CD4-positive, alpha-beta T cell treated with Interleukin-10 for 1 hour (primary cell): ENCODE measurements around the gene ZSCAN26.
A peak's percentile ranks its signal among the peaks of the same experiment; 100 is the strongest.

Experiments used
- DNase-seq: peaks from one replicate; pipeline ENCODE4 v3.0.0-alpha.2; 2020

The ZSCAN26 gene

DNA sequence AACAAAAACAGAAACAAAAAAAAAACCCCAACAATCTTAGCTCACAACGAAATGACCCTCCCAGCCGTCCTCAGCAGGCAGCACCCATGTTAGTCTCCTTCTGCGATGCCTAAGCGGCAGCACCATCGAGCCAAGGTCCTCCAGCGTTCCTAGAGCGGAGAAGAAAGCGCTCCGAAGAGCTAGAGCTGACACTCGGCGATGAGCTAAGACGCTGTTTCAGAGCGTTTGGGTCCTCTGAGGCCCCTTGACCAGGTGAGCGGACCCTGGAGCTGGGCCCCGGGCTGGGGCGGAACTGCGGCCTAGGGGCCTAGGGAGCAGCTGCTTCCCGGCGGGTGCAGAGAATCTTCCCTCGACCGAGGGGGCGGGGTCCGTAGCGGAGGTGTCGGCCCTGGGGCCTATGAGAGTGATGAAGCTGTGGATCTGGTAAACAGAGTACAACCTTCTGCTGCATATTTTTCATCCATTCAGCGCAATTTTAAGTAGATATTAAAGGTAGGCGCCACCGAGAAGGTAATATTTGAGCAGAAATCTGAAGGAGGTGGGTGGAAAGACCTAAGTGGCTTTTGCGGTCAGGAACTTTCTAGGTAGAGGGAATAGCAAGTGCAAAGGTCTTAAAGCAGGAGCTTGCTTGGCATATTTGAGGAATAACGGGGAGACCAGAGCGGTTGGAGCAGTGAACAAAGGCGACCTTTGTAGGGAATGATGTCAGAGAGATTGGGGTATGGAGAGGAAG lies at the start of gene ZSCAN26:
Gene ZSCAN26, plus strand, starts transcription at position 182 of the 733 bp plus-strand sequence. CDS start 4,777 bp downstream, outside the sequence.
- DNase-seq = peak; percentile 91

DNA sequence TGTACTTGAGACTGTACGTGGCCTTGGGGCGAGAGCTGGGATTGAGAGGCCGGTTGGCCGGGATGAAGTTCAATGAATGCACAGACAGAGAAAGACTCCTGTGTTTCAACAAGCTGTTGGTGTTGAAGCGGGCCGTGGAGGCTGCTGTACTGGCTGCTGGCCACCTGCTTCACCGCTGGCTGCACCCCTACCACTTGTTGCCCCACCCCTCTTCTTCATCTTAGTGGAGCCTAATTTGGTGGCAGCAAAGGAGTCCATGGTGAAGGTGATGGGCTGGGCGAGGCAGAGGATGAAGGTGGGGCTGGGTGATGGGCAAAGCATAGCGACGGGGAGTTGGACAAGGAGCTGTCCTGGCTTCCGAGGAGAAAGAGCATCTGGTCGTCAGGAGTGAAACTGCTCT lies 49.1 kb upstream of the ZSCAN26 start:
- no peak for DNase-seq

DNA sequence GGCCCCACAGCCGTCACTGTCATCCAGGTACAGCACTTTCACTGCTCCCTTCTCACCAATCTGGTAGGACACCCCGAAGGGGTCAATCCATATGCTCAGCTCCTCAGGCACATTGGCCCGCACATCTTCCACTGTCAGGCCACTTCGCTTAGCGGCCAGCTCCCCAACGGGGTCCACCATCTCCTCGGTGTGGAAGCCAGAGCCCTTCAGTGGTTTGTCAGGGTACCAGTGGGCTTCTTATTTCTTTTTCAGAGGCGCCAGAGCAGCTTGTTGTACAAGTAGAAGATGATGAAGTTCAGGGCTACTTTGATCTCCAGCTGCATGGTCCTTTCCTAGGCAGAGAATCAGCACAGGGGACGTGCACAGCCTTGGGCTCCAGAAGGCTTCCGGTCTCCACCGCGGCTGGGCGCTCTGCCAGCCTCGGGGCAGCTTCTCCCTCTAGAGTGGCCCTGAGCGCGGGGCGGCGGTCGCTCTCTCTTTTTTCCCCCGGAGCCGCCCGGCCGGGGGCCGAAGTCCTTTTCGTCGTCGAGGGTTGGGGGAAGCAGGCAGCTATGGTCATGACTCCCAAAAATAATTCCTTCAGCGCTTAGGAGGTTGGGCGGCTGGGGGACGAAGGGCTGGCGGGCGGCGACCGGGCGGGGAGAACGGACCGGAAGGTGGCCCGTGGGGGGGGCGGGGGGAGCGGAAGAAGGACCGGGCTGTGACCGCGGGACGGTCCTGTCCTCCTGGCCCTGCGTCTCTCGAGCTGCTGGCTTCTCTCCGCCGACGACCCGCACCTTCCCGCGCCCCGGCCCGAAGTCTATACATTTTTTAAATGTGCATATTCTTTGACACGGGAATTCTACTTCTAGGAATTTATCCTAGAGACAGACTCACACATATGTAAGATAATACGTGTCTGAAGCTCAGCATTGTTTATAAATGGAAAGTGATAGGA lies 48.4 kb upstream of the ZSCAN26 start:
- peak; percentile 27 for DNase-seq

DNA sequence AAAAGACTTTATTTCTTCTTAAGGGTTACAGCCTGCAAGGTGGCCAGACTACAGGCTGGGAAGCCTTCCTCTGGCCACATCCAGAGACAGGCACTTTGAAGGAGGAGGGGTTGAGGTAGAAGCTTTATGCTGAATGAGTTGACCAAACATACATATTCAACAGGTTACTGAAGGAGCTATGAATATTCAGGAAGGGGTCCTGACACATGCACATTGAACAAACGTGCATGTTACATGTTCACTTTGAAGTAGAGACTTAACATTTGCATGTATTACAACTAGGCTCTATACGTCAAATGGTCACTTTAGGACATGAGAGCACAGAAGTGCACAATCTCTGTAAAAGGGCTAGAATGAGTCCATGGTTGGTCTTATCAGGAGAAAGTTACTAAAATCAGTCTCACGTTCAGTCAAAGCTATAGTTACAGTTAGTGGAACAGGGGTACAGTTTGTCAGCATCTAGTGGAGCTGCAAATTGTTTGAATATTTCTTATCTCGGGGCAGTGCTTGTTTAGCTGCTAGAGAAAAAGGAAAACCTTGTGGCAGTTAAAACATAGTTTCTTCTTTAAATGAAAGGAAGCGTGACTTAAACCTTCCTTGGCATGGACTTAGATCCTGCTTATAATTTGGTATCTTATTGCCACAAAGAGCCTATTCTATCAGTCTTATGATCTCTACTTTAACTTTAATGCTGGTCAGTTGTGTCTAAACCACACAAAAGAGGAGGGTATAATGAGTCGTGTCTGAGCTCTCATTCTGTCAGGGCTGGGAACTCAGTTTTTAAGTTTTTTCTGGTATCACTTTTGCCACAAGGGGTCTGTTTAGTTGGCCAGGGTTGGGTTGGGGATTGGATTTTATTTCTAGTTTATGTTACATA lies 46.4 kb upstream of the ZSCAN26 start:
- DNase-seq = no peak

DNA sequence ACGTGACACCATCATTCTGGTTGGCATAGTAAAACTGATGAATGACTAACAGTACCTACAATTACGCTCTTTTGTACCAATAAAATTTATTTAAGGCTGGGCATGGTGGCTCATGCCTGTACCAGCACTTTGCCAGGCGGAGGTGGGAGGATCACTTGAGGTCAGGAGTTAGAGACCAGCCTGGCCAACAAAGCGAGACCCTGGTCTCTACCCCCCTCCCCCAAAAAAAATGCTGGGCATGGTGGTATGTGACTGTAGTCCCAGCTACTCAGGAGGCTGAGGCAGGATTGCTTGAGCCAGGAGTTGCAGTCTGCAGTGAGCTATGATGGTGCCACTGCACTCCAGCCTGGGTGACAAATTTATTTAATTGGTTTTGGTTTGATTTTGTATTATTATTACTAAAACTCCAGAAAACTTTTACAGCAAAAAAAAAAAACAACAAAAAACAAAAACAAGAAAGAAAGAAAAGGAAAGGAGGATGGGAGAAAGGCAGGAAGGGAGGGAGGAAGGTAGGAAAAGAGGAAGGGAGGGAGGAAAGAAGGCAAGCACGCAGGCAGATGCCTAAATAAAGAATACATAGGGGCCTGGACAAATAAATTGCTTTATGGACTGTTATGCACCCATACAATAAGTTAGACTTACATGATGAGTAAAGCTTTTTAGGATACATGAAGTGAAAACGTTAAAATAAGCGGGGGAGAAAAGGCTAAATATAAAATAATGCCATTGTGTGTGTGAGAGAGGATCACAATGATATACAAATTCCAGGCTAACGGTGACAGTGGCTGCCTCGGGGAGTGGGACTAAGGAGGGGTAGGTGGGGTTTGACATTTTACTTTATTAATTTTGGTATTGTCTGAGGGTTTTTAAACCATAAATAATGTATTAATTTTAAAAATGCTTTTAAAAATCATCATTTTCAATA lies 42.5 kb upstream of the ZSCAN26 start:
- no peak for DNase-seq

DNA sequence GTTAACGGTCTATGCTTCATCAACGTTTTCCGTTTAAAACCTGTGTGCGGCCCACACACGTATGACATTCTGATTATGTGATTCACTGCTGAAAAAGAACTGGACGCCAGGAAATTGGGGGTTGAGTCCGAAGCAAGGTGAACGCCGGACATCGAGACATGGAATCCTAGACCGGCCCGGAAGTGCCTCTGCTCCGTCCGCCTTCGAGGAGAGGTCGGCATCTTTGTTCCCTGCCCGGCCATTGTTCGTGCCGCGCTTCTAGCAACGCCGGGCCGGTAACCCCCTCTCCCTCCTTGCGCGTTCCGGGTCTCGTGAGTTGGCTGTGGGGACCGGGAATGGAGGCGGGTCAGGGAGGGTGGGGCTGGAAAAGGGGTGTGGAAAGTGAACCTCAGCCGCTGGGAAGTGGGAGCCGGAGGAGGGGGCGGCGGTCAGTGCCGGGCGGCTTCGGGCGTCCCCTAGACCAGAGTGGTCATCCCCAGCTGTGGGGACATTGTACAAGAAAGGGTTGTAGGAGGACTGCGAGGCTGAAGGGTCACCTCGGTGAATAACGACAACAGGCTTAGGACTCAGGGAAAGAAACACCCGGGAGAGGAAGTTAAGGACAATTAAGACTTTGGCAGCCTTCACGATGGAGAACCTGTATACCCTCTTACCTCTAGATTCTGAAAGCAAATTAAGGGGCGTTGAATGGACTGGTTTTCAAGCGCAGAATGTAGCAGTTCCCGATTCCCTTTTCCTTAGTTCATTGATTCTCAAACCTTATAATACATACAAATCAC lies 41.7 kb upstream of the ZSCAN26 start, which contains the start of gene ZSCAN9:
Gene ZSCAN9, plus strand, starts transcription at position 220 of the 779 bp plus-strand sequence. CDS start 1,810 bp downstream, outside the sequence.
- peak; percentile 58 for DNase-seq

DNA sequence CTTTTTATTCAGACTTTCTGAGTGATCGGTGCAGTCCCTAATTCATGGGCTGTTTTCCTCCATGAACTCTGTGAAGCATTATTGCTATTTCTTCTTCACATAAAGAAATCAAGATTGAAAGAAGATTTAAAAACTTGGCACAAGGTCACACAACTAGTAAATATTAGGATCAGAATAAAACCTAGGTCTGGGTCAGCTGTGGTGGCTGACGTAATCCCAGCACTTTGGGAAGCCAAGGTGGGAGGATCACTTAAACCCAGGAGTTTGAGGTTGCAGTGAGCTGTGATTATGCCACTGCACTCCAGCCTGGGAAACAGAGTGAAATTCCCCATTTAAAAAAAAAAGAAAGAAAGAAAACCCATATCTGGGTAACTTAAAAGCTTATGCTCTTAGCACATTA lies 40.5 kb upstream of the ZSCAN26 start:
- no peak for DNase-seq

DNA sequence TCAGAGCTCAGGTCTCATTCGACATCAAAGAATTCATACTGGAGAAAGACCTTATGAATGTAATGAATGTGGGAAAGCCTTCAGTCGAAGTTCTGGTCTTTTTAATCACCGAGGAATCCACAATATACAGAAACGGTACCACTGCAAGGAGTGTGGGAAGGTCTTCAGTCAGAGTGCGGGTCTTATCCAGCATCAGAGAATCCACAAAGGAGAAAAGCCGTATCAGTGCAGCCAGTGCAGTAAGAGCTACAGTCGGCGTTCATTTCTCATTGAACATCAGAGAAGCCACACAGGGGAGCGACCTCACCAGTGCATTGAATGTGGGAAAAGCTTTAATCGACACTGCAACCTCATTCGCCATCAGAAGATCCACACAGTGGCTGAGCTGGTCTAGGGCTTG lies 34.2 kb upstream of the ZSCAN26 start:
- DNase-seq = no peak

DNA sequence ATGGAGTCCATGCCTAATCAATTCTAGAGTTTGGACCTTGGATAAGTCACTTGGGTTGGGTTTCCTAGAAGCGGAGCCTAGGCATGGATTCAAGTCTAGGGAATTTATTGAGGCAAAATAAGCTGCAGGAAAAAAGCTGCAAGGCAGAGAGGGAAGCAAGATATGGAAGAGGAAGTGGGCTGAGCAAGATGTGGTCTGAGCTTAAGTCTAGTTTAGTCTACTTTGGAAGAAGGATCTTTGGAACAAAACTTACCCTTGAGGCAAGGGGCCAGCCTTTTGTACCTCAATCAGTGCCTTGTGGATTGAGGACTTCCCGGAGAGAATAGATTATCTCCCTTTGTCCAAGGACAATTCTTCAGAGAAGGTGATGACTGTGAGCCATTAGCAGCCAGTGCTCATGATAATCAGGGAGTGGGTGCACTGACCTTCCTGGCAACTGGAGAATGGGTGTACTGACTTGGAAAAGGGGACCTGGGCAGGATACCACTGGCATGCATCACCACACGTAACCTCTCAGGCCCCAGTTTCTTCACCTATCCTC lies 31.0 kb upstream of the ZSCAN26 start:
- no peak for DNase-seq

DNA sequence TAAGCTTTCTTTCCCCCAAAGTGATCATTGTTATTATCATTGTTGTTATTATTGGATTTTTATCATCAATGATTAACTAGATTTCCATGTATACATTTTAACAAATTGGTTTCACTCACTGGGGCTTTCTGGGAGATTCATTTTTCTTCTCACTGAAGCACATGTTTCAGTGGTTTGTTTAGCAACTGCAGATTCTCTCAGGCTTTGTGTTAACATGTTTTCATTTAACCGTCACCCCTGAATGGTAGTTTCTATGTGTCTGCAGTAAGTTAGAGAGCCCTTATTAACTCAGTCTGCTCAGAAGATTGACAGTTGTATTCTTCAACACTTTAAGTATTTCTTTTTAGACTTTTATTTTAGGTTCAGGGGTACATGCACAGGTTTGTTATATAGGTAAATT lies 27.3 kb upstream of the ZSCAN26 start:
- DNase-seq = no peak

DNA sequence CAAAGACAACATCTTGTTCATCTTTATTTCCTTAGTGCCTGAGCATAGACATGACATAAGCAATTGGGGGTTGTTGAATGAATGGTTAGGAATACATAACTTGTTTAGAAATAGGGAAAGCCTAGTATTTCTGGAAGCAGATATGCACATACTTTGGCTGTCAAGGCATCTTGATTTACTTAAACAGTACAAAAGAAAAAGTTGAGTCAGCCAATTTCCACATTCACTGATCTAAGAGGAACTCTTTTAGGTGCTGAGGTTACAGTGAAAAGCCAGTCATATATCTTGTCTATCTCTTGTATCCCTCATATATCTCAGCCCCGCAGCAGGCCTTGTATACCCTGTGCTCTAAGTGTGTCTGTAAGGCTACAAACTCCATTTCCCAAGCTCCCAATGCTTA lies 26.5 kb upstream of the ZSCAN26 start:
- DNase-seq = no peak

DNA sequence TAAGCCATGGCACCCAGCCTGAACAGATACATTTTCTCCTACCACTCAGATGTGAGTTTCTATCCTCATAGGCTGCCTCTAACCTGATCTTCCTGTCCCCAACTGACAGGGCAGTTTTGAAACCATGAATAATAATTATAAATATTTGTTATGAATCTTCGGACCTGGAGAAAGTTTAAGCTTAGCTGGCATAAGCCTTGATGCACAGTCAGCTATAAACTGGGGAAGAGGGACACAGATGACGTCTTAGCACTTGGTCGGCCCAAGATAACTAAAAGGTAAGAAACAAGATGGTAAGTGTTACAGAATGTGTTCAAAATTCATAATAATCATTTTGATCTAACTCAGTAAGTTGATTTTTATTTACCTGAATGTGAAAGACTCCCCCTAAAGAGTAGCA lies 23.0 kb upstream of the ZSCAN26 start:
- DNase-seq = no peak

DNA sequence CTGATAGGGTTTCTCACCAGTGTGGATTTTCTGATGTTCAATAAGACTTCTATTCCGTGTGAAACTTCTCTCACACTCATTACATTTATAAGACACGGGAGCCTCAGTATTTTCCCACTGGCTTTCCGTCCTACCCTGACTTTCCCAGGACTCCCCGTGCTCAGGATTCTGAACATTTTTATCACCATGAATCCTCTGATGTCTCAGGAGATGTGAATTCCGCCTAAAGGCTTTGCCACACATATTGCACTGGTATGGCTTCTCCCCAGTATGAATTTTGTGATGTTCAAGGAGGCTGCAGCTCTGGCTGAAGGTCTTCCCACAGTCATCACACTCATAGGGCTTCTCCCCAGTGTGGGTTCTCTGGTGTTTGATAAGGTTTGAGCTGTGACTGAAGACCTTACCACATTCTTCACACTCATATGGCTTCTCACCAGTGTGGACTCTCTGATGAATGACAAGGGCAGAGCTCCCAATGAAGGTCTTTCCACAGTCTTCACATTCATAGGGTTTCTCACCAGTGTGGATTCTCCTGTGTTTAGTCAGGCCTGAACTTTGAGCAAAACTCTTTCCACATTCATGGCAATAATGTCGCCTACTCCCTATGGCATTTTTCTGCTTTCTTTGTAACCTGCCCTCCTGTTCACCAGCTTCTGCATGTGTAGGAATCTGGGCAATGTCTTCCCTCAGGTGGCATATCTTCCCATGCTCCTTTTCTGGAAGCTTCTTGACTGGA lies 21.6 kb upstream of the ZSCAN26 start:
- no peak for DNase-seq

DNA sequence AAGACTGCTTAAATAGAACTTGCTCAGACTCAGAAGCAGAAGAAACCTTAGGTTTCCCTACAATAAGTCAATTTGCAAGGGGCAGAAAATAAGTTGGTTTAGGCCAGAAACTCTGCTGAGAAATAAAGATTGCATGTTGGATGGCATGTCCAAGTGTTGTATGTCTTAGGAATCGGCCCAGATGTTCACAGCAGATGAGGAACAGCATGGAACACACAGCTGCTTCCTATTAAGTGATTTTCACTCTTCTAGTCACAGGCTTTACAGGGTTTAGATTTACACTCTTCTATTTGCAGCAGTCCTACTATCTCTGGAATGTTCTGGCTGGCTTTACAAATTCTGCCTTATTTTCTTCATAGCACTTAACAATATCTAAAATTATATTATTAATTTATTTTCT lies 18.0 kb upstream of the ZSCAN26 start:
- DNase-seq = no peak

DNA sequence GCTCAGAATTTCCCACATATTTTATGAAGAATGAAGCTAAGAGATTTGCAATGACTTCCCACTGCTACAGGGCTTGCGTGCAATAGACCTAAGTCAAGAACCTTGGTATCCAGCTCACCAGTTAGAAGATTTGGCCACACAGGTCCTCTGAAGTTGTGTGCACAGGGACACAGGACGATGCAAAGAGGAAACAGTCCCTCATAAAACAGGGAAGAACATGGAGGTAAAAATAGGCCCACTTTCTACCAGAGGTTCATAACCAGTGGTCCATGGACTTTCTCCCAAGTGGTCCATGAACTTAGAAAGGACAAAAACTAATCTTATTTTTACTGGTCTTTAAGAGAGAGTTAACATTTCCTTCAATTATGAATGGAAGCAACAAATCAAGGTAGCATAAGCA lies 16.2 kb upstream of the ZSCAN26 start:
- no peak for DNase-seq

DNA sequence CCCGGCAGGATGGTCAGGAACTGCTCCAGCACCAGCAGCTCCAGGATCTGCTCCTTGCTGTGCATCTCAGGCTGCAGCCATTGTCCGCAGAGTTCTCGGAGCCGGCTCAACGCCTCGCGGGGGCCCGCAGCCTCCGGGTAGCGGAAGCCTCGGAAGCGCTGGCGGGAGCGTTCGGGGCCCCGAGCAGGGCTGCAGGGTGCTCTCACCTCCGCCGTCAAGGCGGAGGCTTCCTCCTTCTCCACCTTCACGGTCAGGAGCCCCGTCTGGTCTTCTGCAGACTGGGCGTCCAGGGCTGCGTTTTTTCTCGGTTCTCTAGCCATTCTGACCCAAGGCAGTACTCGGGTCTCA lies 15.3 kb upstream of the ZSCAN26 start:
- peak; percentile 26 for DNase-seq

DNA sequence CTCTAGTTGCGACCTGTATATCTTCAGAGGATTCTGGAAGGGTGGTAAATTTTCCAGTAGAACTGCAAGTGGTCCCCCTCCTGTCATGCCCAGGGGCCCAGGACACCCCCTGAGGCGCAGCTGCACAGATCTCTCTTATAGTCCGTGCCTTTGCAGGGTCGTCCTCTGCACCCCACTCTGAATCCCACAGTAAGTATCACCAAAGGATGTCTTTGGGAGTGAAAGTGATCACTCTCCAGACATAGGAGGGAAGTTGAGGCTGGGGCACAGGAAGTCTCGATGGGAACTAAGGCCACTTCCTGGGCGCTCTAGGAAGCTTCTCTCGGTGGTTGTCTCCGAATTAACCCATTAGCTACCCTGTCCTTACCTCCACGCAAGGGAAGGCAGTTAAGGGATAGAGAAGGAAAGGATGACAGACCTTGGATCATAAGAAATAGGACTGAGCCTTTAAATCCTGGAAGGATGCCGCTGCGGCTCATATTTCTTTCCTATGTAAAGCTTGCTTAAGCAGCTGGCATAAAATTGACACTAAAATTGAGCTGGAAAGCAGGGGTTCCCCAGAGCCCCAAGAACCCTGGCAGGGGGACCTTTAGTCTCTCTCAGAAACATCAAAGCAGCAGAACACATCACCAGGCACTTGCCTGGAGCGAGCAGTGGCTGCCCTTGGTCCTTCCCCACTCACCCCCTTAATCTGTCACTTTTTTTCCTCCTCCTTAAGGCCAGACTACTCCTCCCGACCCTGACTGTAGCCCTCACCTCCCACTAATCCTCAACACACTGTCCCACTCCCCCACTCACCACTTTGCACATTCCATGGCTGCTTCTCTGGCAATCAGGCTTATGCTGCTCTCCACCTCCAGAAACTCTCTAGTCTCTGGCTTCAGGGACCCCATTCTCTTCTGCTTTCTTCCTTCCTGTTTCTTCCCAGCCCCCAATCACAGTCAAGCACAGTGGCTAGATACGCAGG lies 14.7 kb upstream of the ZSCAN26 start, which contains the start of gene ZKSCAN4:
Gene ZKSCAN4, minus strand, starts transcription at position 261 of the 967 bp plus-strand sequence. CDS start 289 bp downstream, outside the sequence.
- DNase-seq = peak; percentile 89

DNA sequence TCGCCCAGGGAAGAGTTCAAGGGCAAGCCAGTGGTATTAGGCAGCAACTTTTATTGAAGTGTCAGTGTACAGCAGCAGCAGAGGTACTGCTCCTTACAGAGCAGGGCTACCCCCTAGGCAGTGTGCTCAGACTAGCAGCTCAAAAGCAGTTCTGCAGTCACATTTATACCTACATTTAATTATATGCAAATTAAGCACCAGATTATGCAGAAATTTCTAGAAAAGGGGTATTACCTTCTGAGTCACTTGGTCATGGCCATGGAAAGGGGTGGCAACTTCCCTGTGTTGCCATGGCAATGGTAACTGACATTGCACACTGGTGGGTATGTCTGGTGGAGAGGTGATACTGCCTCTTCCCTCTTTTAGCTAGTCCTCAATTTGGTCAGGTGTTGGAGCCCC lies 12.8 kb upstream of the ZSCAN26 start:
- no peak for DNase-seq

DNA sequence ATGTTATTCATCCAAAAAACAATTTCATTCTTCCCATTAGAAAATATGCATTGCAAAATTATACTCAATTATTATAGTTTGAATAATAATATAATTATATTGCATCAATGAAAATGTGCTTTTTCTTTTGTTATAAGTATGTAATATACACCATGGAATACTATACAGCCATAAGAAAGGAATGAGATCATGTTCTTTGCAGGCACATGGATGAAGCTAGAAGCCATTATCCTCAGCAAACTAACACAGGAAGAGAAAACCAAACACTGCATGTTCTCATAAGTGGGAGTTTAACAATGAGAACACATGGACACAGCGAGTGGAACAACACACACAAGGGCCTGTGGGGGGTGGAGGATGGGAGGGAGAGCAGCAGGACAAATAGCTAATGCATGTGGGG lies 9.9 kb upstream of the ZSCAN26 start:
- DNase-seq = no peak
